GF-D8 (cell line): ENCODE results near the gene GAB1.

Experiments used
- DNase-seq: peaks from one replicate; lab custom pipeline; 2025; lab: John Stamatoyannopoulos, UW

GAB1 gene

DNA sequence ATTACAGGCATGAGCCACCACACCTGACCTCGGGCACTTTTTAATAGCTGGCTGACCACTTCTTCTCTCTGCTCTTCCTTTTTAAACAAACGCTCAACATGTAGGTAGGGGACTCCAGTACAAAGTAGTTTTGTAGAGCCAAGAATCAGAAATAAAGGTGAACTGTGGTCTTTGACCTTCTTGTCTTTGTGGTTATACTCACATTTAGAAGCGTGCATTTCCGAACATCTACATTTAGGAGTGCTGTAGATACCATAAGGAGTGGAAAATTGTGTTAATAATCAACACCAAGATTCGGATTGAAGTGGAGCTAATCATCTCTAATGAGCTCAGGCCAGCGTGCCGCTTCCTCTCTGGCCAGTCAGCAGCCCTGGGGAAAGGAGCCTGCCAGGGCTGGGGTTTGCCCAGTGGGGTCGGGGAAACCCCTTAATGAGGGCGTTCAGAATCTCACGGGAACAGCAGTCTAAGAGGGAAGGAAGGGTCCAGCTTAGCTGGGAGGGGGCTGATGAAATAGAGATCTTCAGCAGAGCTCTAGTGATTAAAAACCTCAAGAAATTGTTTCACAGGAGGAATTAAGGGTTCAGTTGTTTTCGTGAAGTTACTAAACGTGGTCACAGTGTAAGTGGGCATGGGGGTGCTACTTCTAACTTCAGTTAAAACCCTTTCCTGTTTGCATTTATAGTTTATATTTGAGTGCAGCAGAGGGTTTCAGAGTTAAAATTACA is 81.2 kb downstream of the GAB1 start:
- no peak for DNase-seq

DNA sequence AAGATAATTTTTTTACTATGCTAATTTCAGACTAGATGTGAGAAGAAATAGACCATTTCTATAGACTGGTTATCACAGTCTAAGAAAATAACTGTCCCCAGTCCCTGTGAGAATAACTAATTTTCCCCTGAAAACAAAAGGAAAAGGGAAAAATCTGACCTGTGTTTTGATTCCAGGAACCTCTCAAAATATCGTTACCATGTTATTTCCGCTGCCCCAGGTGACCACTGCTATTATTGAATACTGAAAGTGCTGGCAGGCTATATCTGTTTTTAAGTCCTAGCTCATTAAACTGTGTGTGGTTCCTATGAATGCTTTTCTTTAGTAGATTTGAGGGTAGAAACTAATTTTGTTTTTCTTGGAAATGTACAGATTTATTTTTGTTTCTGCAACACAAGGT is 83.6 kb downstream of the GAB1 start:
- no peak for DNase-seq

DNA sequence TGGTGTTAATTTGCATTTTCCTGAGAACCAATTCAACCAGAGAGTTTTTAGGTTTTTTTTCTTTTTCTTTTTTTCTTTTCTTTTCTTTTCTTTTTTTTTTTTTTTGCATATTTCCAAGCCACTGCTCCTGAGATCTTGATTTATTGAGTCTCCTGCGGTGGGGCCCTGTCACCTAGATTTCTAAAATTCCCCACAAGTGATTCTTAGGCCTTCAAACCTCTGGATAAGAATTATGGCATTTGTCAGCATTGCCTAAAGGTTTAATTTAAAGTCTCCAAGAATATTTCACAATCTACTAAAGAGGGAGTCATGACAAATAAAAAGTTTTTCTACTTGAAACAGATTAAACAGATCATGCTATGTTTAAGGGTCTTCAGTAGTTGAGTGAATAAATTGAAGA is 84.9 kb downstream of the GAB1 start:
- DNase-seq: no peak

DNA sequence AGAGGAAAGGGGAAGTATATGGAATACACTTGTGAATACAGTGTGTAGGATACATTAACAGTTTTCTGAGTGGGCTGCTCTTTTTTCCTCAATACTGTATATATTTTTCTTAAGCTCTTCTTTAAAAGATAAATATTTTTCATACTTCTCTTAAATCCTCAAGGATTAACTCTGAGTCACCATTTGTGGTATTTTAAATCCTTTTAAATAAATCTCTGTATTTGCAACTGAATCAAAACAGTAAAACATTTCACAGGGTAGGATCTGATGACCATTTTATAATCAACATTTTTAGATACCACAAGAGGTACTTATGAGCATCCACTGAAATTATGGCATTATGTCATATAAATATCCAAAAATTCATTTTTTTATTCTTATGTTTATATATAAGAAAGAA is 87.6 kb downstream of the GAB1 start:
- no peak for DNase-seq

DNA sequence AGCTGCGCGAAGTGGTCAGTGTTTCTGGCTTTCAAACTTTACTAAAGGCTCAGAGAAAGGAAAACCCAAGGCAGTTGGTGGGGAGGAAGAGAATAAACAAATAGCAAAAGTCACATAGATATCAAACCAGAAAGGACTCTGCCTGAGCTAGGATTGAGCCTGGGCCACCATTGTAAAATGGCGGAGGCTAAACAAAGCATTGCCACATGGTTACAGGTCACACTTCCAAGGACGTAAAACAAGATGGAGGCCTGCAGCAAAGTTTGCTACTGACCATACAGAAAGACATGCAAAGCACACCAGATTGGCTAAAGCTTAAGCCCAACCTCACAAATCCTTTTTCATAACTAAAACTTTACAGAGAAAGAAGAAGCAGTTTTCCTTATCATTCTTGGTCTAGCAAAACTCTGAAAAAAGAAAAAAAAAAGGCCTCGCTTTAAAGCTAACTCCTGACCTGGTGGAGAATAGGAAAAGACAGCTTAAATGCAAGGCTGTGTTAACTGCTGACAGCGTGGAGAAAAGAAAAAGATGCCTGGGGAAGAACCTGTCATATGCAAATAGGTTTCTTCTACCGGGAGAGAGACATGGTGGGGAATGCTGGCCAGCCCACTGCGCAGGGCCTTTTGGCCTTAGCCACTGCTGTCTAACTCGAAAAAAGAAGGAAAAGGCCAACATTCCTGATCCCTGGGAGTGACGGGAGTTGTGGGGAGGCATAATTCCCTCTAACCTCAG is 95.0 kb downstream of the GAB1 start:
- DNase-seq: no peak

DNA sequence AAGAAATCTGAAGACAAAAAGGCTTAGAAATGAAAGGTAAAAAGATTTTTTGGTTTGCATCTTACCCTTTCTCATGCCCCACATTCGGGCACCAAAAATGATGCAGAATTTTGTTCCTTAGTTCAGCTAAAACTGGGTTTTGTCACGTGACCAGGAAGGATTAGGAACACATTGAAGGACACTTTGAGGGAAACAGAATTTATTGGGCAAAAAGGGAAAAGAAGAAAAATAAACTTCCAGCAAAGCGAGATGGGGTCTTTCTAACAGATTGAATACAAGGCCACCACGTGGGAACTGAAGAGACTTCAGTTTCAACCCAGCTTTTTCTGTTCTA is 95.5 kb downstream of the GAB1 start:
- no peak for DNase-seq

DNA sequence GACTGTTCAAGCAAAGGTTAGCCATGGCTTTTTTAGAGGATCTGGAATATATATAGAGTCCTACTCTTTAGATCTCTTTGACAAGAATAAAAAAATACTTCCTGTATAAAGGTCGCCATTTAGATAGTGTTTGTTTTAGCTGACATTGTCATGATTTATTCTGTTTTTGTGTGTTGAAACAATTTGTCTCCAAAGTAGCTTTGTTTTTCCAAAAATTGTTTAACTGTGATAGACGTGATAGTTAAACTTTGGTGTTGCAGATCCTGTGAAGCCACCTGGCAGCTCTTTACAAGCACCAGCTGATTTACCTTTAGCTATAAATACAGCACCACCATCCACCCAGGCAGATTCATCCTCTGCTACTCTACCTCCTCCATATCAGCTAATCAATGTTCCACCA is 96.6 kb downstream of the GAB1 start:
- DNase-seq: no peak

DNA sequence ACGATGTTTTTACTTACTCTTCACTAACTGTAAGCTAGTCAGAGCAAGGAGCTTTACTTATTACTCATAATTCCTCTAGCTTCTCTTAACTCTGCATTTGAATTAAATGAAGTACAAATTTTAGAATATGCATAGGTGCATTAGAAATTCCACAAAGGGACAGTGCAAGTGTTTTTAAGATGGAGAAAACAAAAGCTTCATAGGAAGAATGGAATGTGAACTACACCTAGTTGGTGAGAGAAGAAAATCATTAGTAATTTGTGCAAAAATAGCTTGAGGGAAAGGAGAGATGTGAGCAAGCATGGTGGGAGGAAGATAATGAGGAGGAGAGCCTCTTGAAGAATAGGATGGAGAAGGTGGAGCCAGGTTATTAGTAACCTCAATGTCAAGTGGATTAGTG is 99.3 kb downstream of the GAB1 start:
- no peak for DNase-seq

DNA sequence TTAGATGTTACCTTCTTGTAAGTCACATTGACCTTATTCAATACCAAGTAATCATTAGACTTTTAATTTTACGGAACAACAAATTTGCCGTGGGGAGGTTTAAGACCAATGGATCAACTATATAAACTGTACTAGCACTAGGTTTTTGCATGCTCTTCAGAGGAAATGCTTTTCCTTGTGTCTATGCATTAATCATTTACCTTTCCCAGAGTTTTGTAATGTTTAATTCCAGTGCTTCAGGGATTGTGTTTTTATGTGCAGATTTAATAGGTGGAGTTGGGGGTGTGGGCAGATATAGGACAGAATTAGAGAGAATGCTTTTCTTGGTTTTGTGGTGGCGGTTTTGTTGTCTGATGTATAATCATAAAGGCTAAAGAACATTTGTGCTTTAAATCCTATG is 100.8 kb downstream of the GAB1 start:
- no peak for DNase-seq

DNA sequence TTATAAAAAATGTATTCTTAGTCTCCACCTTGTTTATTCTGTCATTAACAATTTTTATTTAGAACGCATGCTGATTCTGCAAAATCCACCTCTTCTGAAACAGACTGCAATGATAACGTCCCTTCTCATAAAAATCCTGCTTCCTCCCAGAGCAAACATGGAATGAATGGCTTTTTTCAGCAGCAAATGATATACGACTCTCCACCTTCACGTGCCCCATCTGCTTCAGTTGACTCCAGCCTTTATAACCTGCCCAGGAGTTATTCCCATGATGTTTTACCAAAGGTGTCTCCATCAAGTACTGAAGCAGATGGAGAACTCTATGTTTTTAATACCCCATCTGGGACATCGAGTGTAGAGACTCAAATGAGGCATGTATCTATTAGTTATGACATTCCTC is 101.3 kb downstream of the GAB1 start:
- DNase-seq: no peak

DNA sequence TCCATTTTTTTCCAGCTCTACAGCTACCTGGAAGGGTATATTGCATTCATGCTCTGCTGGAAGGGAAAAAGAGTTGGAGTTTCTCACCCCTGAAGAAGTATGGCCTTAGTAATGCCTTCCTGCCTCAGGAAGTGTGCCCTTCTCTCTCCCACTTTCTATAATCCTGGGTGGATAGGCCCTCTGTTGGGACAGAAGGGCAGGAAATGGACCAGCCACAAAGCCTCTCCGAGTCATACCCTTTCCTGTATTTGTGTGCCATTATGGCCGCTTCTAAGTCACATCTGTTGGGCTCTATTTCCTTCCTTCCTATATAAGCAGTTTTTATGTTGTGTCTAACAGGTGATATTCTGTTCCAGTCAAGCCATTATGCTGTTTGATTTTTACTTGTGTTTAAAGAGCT is 102.0 kb downstream of the GAB1 start:
- DNase-seq: no peak

DNA sequence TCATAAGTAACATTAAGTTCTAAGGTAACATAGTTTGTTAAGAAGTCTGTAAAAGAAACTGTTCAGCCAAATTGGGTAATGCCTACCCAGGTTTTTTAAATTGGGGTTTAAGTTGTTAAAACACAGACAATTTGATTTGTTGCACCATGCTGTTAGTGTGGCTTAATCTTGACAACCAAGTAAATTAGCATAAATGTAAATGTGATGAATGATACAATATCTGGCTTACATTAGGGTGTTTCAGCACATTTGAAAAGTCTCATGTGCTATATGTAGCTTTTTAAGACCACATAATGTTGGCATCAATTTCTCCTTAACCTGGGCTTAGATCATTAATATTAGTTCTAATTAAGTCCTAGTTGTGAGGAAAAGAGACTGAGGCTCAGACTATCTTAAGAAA is 104.4 kb downstream of the GAB1 start:
- DNase-seq: no peak

DNA sequence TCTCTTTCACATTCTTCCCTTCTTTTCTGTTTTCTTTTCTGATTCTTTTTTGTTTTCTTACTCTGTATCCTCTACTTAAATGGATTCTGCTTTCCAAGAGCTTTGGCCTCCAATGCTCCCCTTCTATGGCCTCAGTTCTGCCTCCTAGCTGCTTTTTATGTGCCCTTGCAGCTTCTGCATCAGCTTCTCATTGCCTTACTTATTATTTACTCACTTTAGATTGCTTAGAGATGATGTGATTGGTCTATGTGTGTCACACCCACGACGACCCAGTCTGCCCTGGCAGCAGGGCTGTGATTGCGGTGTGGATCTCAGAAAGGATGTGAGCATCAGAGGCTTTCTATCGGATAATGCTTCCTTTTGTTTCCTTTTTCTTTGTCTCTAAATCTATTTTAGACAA is 105.0 kb downstream of the GAB1 start:
- DNase-seq: no peak

DNA sequence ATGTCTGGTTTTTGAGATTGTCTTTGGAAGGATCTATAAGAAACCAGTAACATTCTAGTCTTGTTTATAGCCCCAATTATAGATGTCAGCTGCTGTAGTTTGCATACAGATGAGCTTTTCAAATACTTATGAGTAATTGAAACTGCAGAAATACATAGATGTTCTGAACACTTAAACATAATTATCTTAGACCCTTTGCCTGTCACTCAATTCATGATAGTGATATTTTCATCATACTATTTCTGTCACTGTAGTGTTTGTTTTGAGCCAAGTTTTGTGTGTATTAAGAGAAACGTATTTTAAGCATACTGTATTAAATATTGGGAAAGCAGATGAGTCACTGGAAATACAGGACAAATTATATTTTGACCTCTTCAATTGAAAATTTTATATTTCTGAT is 107.1 kb downstream of the GAB1 start:
- DNase-seq: no peak

DNA sequence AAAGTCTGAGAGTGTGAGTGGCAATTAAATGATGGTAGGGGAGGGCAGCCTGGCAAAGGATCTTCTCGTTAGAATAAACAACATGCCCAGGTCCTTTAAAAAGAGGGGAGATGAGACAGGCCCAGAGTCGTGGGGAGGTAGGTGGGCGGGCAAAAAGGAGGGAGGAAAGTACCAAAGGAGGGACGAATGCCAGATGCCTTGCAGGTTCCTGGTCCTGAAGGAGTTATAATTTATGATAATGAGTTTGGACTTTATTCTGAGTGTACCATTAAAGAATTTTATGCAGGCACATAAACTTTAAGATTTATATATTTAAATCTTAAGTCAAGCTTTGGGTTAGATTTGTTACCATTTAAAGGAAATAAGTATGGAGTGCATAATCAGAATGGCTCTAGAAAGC is 114.5 kb downstream of the GAB1 start:
- no peak for DNase-seq

DNA sequence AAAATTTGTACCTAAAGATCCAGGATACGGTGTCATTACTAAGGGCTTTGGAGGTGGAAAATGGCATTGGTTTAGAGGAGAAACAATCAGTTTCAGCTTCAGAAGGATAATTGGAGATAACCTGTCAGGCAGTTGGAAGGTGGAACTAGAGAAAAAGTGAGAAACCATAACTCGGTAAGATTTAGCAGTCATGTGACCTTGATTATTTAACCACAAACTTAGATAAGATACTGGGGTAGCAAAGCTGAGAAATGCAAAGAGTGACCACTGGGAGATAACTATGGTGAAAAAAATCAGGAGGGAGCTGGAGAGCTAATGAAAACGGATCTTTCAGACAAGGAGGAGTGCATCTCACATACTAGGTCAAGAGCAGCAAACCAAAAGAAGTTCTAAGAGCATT is 118.5 kb downstream of the GAB1 start:
- DNase-seq: no peak

DNA sequence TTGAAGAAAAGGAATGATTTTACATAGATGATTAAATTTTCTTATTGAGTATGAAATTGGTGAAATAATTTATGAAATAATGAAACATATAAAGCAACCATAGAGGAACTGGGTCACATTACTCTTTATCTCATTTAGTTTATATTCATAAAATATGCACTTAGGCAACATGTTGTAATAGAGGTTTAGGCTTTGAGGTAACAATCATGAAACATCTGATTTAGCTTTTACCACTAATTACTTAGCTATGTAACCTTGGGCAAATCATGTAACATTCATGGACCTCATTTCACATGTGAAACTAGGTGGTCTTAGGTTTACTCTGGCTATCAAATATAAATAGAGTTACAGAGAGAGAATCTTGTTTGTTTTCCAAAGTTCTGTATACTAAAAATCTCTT is 122.3 kb downstream of the GAB1 start:
- no peak for DNase-seq

DNA sequence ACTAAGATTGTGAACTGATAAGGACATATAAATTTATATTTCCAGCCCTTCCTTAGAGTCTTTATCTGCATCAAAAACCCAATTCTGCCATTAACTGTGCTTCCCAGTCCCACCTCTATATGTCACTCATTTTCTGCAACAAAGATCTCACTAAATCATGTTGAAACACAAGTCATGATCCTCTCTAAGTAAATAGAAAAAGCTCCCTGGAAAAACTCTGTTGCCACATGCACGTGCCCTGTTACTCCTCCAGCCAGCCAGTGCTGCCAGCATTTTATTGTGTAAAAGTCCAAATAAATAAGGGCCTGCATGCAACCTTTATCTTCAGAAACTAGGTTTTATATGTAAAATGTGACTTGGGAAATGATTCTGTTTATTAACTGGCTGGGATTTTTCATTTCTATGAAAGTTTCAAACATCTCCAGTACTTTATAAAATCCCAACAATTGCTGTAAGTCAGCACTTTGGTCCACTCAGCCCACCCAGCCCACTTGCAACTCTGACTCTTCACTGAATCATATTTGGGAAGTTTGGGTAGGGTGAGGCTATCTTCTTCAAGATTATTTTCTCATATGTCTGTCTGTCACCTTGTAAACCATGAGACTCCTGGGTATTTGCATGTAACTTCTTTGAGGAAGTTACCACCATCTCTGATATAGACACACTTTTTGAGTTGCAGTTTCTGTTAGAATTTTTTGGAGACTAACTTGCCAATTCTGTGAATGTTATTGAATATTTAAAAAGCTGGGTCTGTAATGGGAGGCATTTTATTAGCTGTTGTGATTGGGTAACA is 136.9 kb downstream of the GAB1 start:
- DNase-seq: no peak

DNA sequence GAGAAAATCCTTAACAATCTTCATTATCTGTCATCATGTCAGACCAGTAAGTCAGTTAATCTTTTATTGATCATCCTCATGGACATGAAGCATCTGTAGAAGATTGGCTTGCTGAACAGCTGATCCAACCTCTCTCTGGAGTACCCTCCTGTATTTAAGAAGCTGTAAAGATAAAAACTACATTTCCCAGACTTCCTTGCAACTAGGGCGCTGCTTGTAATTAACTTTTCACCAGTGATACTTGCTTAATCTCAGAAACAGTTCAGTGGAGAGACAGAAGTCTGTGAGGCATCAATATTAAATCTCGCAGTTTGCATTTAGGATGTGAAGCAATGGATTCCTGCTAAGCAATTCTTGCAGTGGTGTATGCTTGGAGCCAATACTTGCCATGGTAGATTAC is 140.8 kb downstream of the GAB1 start:
- no peak for DNase-seq

DNA sequence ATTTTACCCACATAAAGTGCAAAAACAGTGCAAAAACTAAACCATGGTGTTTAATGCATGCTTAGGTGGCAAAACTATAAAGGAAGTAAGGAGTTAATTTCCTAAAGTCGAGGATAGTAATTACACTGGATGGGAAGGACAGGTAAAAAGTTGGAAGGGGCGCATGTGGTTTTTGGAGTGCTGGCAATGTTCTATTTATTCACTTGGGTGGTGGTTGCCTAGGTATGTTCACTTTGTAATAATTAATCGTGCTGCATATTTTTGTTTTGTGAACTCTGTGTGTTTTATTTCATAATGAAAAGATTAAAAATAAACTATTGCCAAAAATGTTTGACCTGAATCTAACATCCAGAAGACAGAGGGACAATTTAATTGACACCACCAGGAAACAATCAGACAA is 144.7 kb downstream of the GAB1 start:
- DNase-seq: no peak

DNA sequence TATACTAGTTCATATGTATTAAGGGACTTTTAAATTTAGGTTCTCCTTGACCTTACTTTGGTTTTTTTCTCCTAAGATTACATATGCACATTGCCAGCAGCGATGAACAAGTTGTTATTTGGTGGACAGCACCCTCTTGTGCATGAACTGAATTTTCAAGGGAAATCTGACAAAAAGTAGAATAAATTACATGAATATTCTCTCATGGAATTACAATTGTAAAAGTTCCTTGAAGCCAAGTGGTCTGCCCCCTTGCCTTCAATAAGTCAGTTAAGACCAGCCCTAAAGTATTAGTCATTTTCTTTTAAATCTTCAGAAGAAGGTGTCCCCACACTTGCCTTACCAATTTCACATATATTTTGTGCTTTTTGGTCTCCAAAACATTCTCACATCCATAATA is 146.2 kb downstream of the GAB1 start:
- no peak for DNase-seq

DNA sequence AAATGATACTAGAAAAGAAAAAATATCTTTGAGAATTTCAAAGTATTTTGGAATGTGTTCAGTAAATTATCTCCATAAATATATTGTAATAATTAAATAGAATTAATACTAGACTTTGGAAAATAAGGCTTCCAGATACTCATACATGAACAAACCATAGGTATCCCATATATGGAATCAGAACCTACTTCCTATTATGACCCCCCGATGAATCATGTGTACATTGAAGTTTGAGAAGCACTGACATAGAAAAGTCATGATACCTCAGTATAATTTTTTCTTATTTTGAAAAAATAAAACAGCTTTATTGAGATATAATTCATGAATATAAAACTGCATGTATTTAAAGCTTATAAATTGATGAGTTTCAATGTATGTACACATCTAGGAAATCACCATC is 149.6 kb downstream of the GAB1 start:
- DNase-seq: no peak

DNA sequence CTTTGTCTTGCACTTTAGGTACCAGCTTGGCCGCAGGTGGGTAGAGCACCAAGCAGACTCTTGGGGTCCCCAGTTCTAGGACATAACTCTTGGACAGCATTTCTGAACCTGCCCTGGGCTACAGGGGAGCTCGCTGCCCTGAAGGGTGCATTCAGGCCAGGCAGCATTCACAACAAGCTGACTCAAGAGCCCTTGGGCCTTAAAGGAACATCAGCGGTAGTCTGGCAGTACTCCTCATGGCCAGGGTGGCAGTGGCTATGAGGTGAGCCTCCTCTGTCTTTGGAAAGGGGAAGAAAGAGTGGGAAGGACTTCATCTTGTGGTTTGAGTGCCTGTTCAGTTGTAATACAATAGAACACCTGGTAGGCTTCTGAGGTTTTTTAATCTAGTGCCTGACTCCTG is 152.0 kb downstream of the GAB1 start:
- no peak for DNase-seq
